GM10266 (cell line): ENCODE results near the gene TCOF1.

Experiments
- DNase-seq: peaks from one replicate; pipeline ENCODE4 v3.0.0; 2012; ENCODE audit errors: extremely low spot score
- TF ChIP-seq, protein P1 (sequence below): IDR thresholded peaks from 2 replicates; pipeline ENCODE4 v1.5.1; 2012; ENCODE audit warnings: mild to moderate bottlenecking, low read depth; ENCODE audit not compliant: control insufficient read depth, insufficient read depth; ENCODE audit errors: missing control alignments

Gene TCOF1

DNA sequence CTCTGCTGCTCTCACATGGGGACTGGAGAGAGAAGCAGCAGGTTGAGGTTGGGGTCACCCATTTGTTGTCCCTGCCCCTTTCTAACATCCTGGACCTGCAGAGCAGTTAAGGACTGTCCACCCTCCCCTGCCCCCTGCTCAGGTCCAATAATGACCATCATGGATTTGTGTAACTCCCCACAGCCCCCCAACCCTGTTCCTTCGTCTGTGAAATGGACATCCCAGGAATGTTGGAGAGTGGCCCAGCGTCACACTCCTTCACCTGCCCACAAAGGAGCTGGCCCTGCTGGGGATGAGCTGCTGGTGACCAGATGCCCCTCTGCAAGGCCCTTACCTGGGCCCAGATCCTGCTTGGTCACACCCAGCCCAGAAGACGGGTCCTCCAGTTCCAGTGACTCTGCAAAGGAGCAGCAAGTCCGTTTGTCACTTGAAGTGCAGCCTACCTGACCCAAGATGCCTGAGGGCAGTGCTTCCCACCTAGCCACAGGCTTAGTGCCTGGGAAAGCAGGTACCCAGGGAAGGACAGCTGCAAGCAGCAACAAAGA lies 44.8 kb downstream of the TCOF1 start:
- TF ChIP-seq, protein P1, sequence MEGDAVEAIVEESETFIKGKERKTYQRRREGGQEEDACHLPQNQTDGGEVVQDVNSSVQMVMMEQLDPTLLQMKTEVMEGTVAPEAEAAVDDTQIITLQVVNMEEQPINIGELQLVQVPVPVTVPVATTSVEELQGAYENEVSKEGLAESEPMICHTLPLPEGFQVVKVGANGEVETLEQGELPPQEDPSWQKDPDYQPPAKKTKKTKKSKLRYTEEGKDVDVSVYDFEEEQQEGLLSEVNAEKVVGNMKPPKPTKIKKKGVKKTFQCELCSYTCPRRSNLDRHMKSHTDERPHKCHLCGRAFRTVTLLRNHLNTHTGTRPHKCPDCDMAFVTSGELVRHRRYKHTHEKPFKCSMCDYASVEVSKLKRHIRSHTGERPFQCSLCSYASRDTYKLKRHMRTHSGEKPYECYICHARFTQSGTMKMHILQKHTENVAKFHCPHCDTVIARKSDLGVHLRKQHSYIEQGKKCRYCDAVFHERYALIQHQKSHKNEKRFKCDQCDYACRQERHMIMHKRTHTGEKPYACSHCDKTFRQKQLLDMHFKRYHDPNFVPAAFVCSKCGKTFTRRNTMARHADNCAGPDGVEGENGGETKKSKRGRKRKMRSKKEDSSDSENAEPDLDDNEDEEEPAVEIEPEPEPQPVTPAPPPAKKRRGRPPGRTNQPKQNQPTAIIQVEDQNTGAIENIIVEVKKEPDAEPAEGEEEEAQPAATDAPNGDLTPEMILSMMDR, result no peak

GRCh38 chr5:150402901-150403342 lies 45.4 kb downstream of the TCOF1 start:
- no peak for DNase-seq
- TF ChIP-seq, protein P1, result no peak

More for the DNA sequence above, 44.8 kb downstream of the TCOF1 start:
- DNase-seq, result no peak

DNA sequence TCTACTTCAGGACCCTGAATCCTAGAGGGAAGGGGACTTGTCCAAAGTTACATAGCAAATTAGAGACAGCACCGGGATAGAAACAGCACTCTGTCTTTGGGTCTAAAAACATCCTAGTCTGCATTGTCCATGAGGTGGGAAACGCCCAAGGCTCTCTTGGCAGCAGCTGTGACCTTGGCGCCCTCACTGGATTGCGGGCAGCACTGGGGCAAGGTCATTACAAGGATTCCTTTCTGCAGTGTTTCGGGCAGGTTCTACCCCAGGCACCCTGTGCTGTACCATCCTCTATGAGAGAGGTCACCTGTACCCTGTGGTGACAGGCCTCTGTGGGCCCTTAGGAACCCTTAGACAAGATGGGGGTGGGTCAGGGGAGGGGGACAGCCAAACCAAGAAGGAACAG lies 46.6 kb downstream of the TCOF1 start:
- DNase-seq, result no peak
- TF ChIP-seq, protein P1, result no peak

- TF ChIP-seq, protein P1, result no peak
- DNase-seq, result no peak
Observed at GRCh38 chr5:150404535-150404934, 47.0 kb downstream of the TCOF1 start.

- DNase-seq, result no peak
- TF ChIP-seq, protein P1, result no peak
Observed at GRCh38 chr5:150404941-150405816, 47.7 kb downstream of the TCOF1 start.

DNA sequence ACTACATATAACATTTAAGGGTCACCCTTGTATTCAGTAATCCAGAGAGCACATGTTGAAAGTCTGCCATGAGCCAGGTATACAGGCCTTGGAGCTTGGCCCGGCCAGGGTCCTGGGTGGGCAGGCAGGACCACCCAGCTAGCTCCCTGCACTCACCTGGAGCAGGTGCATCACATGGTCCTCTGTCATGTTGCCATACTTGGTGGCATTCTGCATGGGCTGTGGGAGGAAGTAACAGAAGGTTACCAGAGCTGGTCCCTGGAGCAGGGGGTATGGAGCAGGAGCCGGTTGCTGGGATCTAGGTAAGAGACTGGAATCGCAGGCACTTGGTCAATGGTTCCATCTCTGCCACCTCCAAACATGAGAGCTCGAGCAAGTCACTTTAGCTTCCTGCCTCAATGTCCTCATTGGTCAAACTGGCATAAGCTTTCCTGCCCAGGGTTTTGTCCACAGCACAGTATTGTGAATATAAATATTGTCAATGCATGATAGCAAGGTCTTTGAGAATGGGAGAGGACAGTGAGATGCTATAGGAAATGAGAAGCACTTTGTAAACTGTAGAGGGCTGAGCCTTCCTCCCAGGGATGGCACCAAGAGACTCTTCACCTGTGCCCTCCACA lies 48.7 kb downstream of the TCOF1 start:
- TF ChIP-seq, protein P1, result no peak
- DNase-seq, result no peak
